OCI-LY7 (cell line): ENCODE data around the gene GRID2. TPM values are rescaled to one million over a fixed set of nuclear protein-coding genes. Genes with fewer than 3 reads are reported as not detected.

Experiments
- BruUV-seq: library from RNA; stranded (reverse); fragments of 400-500 nt; replicated peaks from 2 replicates; lab custom pipeline; 2021; lab: Mats Ljungman, UMichigan
- CTCF ChIA-PET: fragments of 300-600 bp; sonication (Branson Sonifier 250); formaldehyde crosslinking; loops from one replicate; lab custom pipeline; 2022; ENCODE audit warnings: antibody characterized with exemption; ENCODE audit not compliant: unreplicated experiment; lab: Charles Lee
- POLR2A ChIA-PET: fragments of 300-600 bp; sonication (Branson Sonifier 250); formaldehyde crosslinking; loops from one replicate; lab custom pipeline; 2022; ENCODE audit warnings: antibody characterized with exemption; lab: Charles Lee
- DNase-seq: peaks from one replicate; pipeline ENCODE4 v3.0.0-alpha.2; 2015; ENCODE audit warnings: low spot score
- H2AFZ ChIP-seq: fragments of 200-600 bp; sonication (generic), shearing (Covaris generic); 2 replicates; pipeline ENCODE4 v1.6.1; 2014; ENCODE audit warnings: mild to moderate bottlenecking, antibody characterized with exemption, low read length, moderate library complexity
- H3K27ac ChIP-seq: fragments of 200-600 bp; sonication (generic); 2 replicates; pipeline ENCODE4 v1.5.1; 2014; ENCODE audit warnings: mixed run types, low read depth, mild to moderate bottlenecking, moderate library complexity, low read length, inconsistent platforms; ENCODE audit not compliant: poor library complexity, severe bottlenecking
- H3K36me3 ChIP-seq: fragments of 200-600 bp; sonication (generic); 2 replicates; pipeline ENCODE4 v1.6.1; 2014; ENCODE audit warnings: mild to moderate bottlenecking, antibody characterized with exemption, low read length, moderate library complexity, mixed read lengths; ENCODE audit not compliant: insufficient read depth
- H3K4me1 ChIP-seq: fragments of 200-600 bp; sonication (generic); 2 replicates; pipeline ENCODE4 v1.5.1; 2014; ENCODE audit warnings: mild to moderate bottlenecking, low read length; ENCODE audit not compliant: insufficient read depth, poor library complexity, severe bottlenecking
- H3K4me2 ChIP-seq: fragments of 200-600 bp; sonication (generic); 2 replicates; pipeline ENCODE4 v1.6.1; 2014; ENCODE audit warnings: mild to moderate bottlenecking, low read length
- H3K4me3 ChIP-seq: fragments of 200-600 bp; sonication (generic); 2 replicates; pipeline ENCODE4 v1.5.1; 2014; ENCODE audit warnings: mild to moderate bottlenecking, low read depth, low read length; ENCODE audit not compliant: poor library complexity, severe bottlenecking
- H3K79me2 ChIP-seq: fragments of 200-600 bp; sonication (generic); 2 replicates; pipeline ENCODE4 v1.6.1; 2016; ENCODE audit warnings: low read depth, mild to moderate bottlenecking, low read length, moderate library complexity, mixed read lengths; ENCODE audit not compliant: insufficient read depth
- H3K9me2 ChIP-seq: fragments of 200-600 bp; sonication (generic); 2 replicates; pipeline ENCODE4 v1.6.1; 2016; ENCODE audit warnings: mild to moderate bottlenecking, low read length, mixed read lengths; ENCODE audit not compliant: insufficient read depth
- H3K9me3 ChIP-seq: fragments of 200-600 bp; sonication (generic); 2 replicates; pipeline ENCODE4 v1.6.1; 2014; ENCODE audit warnings: mild to moderate bottlenecking, mixed run types, low read length, mixed read lengths
- H4K20me1 ChIP-seq: fragments of 200-600 bp; sonication (generic); 2 replicates; pipeline ENCODE4 v1.6.1; 2014; ENCODE audit warnings: mild to moderate bottlenecking, antibody characterized with exemption, low read length, moderate library complexity, mixed read lengths; ENCODE audit not compliant: insufficient read depth
- CTCF ChIP-seq: fragments of 200-600 bp; sonication (generic); conservative IDR thresholded peaks from 2 replicates; pipeline ENCODE4 v1.5.1; 2014; ENCODE audit warnings: mild to moderate bottlenecking, antibody characterized with exemption, low read length, moderate library complexity, mixed read lengths
- EZH2phosphoT487 ChIP-seq: fragments of 200-600 bp; sonication (generic); IDR thresholded peaks from 2 replicates; pipeline ENCODE4 v1.6.1; 2018; ENCODE audit warnings: low read depth, borderline replicate concordance, mild to moderate bottlenecking, mixed run types, antibody characterized with exemption, low read length, moderate library complexity, mixed read lengths
- intact Hi-C: fragments of 100-400 bp; cut with micrococcal nuclease; formaldehyde crosslinking; loops from one replicate; pipeline ENCODE4 v1.10.0; 2022; ENCODE audit not compliant: unreplicated experiment
- total RNA-seq, 2 experiments: library from RNA; depleted of rRNA in 1 of 2; stranded (reverse); fragments of >200 nt in 1 of 2; shearing (Covaris generic) in 1 of 2; gene quantifications; 2 replicates each; pipeline ENCODE4 v1.2.3, GENCODE V29; 2014 to 2022

Gene GRID2
- total RNA-seq, 2 experiments from 2014 or later, result not detected

- no peaks in the 10 kb centered on the region for H3K79me2 ChIP-seq
- intact Hi-C loops, result no loop called here
- H3K9me2 ChIP-seq, result no peaks in the 10 kb centered on the region
- no peak overlapping the region for H3K4me2 ChIP-seq
- TF ChIP-seq CTCF (no peak), EZH2phosphoT487 (no peak)
- ChIA-PET CTCF (no interaction called here), POLR2A (no interaction called here)
- no peak overlapping the region for H3K4me3 ChIP-seq
- no peaks in the 10 kb centered on the region for H3K9me3 ChIP-seq
- no peaks in the 10 kb centered on the region; the same call in 1 of the 2 replicates for H4K20me1 ChIP-seq
- H2AFZ ChIP-seq, result no peak overlapping the region
- no peaks in the 10 kb centered on the region for H3K4me1 ChIP-seq
- no peak for DNase-seq
- H3K36me3 ChIP-seq, result no peaks in the 10 kb centered on the region
- BruUV-seq, result no TSS peak
- H3K27ac ChIP-seq, result no peak overlapping the region
These were observed 374.0 kb downstream of the GRID2 start for GRCh38 chr4:92677805-92678204.

DNA sequence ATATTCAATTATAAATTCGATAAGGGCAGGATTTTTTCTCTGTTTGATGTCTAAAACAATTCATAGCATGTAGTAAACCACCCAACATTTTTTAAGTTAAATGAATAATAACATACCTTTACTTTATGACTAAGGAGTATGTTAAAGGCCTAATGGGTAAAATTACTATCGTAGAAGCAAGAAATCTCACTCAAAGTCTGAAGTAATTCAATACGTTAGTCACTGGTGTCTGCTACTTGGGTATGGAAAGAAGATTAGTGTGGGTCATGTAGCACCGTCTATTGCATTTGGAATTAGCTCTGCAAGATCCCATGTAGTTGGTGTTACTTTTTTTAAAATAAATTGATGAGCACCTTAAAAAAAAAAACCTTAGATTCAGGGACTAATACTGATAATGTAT is 374.5 kb downstream of the GRID2 start:
- TF ChIP-seq EZH2phosphoT487, result no peak
- no peak for TF ChIP-seq CTCF
- H4K20me1 ChIP-seq, result no peaks in the 10 kb centered on the region; the same call in 1 of the 2 replicates
- ChIA-PET POLR2A (interaction anchor here (0.5 kb wide), 1 partner anchor 11 kb away, joined by 3 read pairs; no protein-coding TSS in a partner anchor), CTCF (interaction anchor here (0.5 kb wide), 1 partner anchor 11 kb away, joined by 4 read pairs; no protein-coding TSS in a partner anchor)
- no peaks in the 10 kb centered on the region for H3K36me3 ChIP-seq
- H2AFZ ChIP-seq, result no peak overlapping the region
- no peak overlapping the region for H3K4me3 ChIP-seq
- no peaks in the 10 kb centered on the region for H3K79me2 ChIP-seq
- DNase-seq, result no peak
- intact Hi-C loops, result no loop called here
- no peaks in the 10 kb centered on the region for H3K9me3 ChIP-seq
- H3K9me2 ChIP-seq, result no peaks in the 10 kb centered on the region
- no peaks in the 10 kb centered on the region for H3K4me1 ChIP-seq
- no peak overlapping the region for H3K4me2 ChIP-seq
- BruUV-seq, result no TSS peak
- H3K27ac ChIP-seq, result no peak overlapping the region

- ChIA-PET CTCF (no interaction called here), POLR2A (no interaction called here)
- BruUV-seq, result no TSS peak
These were observed 375.4 kb downstream of the GRID2 start for GRCh38 chr4:92679149-92679548.

More at GRCh38 chr4:92679149-92679548, 375.4 kb downstream of the GRID2 start:
- H3K4me1 ChIP-seq, result no peaks in the 10 kb centered on the region
- no peak overlapping the region for H3K4me3 ChIP-seq
- no peaks in the 10 kb centered on the region for H3K79me2 ChIP-seq
- H4K20me1 ChIP-seq, result no peaks in the 10 kb centered on the region; the same call in 1 of the 2 replicates
- intact Hi-C loops, result no loop called here
- no peak overlapping the region for H3K27ac ChIP-seq
- H2AFZ ChIP-seq, result no peak overlapping the region
- H3K9me3 ChIP-seq, result no peaks in the 10 kb centered on the region
- TF ChIP-seq EZH2phosphoT487, result no peak
- TF ChIP-seq CTCF, result no peak
- H3K4me2 ChIP-seq, result no peak overlapping the region
- H3K9me2 ChIP-seq, result no peaks in the 10 kb centered on the region
- no peak for DNase-seq
- H3K36me3 ChIP-seq, result no peaks in the 10 kb centered on the region
